ENCODE results near the gene CLIC3.

DNA sequence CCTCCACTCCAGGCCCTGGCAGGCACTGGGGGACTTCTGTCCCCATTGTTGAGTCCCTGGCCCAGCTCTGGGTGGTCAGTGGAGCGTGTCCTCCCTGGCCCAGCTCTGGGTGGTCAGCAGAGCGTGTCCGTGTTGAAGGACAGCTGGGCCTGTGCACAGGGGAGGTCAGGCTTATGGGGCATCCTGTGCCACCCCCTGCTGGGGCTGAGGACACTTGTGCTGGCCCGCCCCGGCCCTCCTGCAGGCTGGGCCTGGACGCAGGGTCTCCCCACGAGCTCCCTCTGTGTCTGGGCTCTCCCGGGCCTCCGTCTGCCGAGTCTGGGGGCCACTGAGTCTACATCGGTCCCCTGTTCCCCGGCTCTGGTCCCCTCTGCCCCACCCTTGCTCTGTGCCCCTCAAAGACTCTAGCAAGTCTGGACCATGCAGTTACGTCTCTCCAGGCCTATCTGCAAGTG is 11.5 kb upstream of the CLIC3 start:
- TF ChIP-seq EZH2 (IDR thresholded peaks at IDR 0.05) (no peak), POLR2AphosphoS5 (IDR thresholded peaks at IDR 0.05; ENCODE audit: borderline replicate concordance, low read depth, low read length) (no peak), FOXP2 (optimal IDR thresholded peaks at IDR 0.05; ENCODE audit: control extremely low read depth, extremely low read length, insufficient read depth) (no peak)

Data from SK-N-MC (cell line).